Activated CD4-positive, alpha-beta T cell treated with anti-CD3 and anti-CD28 coated beads, Interleukin-2, amount 50 U/mL, for 1 hour (primary cell): Measurements from ENCODE around the gene PALLD.

Source experiments
- DNase-seq: peaks from one replicate; pipeline ENCODE4 v3.0.0-alpha.2; 2020

Gene PALLD

DNA sequence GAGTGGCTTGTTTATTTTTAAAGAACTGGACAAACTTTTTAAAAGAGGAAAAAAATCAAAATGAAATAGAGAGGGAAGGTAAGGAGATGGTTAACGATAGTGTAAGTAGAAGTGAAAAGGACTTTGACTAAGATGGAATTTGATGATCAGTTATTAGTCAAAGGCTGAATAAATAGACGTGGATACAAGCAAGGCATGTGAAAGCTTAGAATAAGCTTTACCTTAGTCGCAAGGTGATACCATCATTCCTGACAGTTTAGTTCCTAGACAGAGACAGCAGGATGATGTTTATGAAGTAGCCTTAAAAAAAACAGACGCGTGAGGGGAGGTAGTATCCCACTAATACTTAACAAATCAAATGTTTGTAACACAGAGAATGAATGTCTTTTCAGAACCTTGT, 97.3 kb downstream of the PALLD start:
- no peak for DNase-seq

DNA sequence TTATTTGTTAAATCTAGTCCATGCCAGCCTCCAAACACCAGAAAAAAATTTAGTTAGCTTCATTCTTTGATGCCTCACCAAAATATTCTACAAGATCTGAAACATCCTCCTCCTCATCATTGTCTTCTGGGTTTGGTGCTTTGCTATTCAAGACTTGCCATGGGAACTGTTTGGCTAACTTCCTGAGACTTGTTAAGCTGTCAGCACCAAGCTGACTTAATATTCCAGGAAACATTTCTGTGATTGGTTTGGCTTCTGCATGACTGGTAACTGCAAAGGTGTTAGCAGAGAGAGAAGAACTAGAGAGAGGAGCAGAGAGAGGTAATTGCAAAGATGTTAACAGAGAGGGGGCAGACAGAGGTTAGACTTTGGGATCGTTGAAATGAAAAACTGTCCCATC, 101.3 kb downstream of the PALLD start:
- no peak for DNase-seq

DNA sequence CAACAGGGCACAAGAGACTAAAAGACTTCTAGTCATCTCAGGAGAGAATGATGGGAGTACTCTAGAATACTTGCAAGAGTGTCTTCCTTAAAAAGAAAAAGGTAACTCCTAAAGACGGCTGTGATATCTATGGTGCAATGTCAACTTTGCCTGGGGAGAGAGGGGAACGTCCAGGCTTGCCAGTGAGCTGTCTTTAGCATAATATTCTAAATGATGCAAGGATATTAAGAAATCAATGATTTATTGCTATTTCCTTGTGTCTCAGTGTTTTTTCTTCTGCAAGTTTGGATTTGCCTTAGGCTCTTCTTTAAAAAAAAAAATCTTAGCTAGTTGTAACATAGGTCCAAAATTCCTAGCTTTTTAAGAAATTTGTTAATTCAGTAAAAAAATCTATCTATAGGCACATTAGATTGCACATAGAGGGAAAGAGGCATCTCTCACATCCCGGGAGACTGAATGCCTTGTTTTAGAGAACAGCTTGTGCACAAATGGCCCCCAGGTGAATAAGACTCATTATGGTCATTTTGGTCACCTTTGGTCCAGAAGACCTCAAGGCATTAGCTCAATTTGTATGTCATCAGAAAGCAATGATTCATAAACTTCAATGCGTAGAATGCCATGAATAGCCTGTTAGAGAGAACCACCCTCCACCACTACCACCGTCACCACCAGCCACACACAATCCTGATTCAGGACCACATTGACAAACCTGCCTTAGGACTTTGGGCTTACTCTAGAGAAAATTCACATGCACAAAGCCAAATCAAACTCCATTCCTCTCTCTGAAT, 104.1 kb downstream of the PALLD start:
- no peak for DNase-seq

DNA sequence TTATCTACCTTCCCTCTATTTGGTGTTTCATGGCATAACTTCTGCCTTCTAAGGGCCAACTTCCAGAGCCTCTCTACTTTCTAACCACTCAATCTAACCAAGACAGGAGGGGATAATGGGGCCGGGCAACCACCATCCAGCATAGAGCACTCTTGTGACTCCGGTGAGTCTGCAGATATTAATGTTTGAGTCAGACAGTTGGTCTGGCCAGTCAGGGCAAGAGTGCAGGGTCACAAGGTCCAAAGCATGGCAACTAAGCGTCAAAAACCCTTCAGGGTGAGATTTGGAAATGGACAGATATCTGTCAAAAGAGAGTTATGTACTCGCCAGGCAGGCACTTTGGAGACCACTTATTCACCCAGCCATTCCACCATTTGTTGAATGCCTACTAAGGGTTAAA, 105.0 kb downstream of the PALLD start:
- no peak for DNase-seq

DNA sequence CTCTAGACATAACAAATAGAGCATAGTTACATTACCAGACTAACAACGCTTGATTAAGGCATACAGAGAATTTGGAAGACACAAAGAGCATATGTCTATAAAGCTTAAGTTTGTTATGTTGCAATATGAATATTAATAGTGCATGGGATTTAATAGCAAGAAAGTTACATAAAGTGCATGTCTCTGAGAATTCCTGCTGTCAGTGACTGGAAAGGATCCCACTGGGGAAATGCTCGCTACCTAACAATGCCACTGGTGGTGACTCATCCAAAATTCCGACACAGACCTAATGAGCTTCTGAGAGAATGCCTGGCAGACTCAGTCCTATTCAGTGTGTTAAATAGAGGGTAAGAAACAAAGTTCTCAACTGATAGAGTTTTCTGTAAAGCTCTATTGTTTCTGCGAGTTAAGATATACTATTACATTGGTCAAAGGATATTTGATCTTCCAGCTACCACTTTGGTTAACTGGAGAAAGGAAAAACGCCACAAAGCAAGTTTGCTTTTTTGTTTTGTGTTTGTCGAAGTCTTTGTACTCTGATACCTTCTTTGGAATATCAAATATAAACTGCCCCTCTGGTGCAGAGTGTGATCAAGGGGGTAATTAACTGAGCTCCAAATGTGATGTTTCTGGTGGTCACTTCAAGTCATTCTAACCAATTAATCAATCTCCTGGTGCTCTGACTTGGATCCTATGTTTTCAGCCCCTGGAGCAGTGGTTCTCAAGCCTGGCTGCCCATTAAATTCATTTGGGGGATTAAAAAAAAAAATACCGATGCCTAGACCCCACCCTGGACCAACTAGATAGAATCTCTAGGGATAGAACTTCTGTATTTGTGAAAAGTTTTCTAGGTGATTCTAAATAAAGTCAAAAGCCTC, 107.9 kb downstream of the PALLD start:
- no peak for DNase-seq

DNA sequence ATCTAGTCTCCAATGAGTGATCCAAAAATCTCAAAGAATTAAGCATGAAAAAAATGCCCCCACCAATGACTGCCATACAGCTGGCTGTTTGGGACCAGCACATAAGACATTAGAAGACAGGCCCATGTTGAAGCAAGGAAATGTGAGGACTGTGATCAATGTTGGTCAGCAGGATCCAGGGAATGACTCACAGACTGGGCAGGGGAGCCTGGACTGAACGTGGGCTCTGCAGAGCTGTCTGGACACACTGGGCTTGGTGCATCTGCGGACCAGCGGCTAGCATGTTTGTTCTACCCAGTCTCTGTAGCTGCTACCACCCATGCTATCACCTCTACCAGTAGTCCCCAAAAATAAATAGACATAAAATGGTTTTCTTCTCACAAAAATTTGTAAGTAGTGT, 108.6 kb downstream of the PALLD start:
- DNase-seq = no peak

DNA sequence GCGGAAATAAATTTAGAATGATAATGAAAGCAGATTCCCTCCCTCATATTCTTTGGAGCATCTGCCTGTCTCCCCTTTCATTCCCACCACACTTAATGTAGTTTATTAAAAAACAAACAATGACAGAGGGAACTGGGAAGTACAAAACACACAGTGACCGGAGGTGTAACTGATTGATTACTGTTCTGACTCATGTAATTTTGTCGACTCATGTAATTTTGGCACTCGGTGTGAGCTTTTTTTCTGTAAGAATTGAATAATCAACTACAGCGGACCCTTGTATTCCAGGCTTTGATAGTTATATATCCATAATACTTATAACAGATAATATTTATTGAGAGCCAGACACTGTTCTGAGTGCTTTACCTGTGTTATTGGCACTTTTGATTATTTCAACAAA, 110.4 kb downstream of the PALLD start:
- no peak for DNase-seq

DNA sequence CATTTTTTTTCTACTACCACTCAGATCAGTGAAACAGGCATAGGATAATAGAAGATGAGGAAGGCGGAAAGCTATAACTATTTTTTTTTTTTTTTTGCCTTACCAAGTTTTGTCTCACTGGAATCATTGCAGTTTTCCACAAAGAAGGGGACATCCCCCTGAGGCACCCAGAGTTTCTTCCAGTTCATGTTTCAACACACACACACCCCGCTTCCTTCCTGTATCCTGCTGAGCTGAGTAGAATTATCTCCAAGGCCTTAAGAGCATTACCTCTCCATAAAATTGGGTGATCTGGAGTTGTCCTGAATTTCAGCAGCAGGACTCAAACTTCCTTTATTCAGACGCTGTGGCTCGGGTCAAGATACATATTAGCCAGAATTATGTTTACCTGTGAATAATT, 111.9 kb downstream of the PALLD start:
- no peak for DNase-seq

DNA sequence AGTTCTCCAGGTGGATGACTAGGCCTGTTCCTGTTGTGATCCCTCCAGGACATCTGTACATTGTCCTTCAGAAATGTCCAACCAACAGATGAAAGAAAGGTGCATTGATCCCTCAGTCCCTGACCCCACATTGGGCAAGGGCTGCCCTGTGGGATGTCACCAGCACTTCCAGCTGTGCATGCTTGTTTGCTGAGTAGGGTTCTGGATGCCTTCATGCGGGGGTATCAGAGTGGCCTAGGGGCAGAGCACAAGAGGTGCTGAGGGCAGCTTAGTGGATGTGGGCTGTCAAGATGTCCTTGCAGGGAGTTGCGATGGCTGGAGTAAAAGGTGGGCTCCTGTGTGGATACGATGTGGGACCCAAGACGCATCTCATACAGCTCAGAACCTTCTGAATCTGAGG, 112.5 kb downstream of the PALLD start:
- DNase-seq = no peak

DNA sequence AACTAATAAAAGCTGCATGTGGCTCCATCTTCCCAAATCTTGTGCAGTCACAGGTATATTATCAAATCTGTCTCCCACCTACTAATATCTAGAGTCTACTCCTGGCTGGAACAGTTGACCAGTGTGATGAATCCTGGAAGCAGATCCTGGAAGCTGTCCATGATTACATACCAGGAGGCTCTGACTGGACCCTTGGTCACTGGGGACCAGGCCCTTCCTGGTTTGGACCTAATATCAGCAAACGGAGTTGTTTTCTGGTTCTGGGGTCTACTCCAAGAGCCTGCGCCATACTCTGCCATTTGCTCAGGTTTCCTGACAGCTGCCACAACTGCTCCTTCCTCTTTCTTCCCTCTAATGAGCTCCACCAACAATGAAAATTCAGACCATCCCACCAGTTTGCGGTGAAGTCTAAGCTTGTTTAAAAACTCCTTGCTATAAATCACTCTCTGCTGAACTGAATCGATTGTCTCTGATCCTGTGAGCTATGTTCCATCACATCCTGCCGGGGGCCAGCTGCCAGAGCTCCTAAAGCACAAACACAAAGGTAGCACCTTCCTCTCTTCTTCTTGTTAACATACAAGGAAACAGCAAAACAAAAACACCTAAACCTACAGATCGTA, 114.2 kb downstream of the PALLD start:
- DNase-seq = no peak

DNA sequence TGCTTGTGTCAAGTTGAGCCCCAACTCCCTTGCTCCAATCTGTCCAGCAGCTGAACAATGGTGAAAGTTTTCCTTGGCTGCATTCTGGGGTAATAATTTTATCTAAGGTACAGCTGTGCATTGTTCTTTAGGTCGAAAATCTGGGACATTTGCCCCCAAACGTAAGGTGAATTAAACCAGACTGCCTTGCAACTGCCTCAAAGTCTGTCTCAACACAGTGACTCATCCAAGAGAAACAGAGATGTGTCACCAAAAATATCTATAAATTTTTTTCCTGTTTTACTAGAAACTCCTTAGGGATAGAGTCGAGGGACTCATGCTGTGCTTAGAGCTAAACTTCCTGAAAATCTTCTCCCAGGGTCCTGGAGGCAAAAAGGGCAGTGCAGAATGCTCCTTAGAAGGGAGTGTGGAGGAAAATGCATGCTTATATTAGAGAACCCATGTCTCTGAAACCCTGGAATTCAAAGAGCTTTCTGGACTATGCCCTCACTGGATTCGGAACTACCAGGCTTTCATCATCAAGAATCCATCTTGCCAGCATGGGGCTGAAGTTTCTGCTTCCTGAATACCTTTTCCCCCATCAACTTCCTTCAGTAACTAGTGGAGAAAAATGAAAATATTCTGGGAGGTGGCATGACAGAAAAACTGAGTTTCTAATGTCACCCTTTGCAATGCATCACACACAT, 115.7 kb downstream of the PALLD start:
- DNase-seq = no peak

DNA sequence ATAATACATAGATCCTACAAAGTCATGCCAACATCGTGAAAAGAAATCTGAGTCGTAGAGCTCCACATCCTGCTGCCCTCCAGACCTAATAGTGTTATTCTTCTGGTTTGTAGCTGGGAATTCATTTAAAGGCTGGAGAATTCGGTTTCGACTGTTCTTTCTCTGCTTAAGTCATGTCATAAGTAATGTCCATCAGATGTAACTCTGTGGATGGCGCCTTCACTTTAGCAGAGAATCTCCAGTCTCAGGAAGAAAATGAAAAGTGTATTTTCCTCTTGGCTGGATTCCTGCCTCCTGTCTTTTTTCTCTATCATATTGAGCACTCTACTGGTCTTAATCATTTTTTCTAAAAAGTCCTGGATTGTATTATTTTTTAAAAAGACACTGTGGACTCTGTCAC, 117.0 kb downstream of the PALLD start:
- DNase-seq = no peak

DNA sequence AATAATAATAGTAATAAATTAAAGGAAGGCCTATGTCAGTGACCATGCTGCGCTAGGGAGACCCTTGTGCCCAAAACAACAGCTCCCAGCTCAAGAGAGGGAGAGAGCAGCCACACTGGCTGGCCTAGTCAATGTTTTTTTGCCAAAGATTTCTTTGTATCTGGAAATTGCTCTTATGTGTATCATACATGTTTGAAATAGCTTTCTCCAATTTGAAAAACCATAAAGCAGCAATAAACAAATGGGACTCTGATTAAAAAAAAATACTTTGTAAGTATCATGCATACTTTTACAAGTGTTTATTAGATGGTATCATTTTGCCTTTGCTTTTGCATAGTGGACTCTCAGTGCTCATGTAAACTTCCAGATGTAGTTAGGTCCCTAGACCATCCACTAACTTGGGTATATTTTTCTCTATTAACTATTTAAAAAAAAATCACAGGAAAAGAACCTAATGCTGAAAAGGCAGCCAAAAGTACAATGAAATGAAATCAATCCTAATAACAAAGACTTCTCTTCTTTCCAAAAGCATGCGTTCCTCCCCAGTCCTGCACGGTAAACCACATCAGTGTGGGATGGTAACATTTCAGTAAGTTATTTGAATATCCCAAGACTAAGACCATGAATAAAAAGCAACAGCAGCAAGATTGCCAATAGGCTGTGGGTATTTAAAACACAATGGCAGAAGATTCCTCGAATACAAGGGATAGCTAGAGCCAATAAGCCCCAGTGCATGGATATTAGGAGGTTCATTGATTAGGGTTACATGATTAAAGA, 117.6 kb downstream of the PALLD start:
- no peak for DNase-seq

DNA sequence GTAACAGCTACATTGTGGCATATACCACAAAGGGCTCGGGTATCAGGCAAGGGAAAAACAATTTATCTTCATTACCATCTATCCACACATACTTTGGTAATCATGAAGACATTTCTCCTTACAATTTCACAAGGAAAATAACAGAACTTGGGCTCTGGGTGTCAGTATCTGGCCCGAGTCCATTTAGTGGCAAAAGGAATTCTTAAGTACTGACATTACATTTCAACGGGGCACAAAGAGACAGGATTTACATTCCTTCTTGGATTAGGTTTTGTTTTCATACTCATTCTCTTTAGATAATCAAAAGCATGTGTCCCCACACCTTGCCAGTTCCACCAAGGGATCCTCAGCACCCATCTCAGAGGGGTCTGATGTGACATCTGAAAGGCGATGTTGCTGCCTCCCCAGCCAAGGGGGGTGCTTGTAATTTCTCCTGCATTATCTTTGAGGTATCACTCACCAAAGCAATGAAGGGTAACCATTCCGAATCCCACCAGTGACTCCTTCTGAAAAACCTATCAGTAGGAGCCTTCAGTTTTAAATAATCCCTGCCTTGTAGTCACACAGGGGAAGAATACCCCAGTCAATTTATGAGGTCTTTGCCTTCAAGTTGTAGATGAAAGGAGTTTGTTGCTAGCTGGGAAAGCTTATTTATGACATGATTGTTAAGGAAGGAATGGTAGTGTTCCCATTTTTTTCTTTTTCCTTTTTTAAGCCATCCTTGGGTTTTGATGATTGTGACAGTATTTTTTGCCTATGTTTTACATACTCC, 118.6 kb downstream of the PALLD start:
- no peak for DNase-seq

DNA sequence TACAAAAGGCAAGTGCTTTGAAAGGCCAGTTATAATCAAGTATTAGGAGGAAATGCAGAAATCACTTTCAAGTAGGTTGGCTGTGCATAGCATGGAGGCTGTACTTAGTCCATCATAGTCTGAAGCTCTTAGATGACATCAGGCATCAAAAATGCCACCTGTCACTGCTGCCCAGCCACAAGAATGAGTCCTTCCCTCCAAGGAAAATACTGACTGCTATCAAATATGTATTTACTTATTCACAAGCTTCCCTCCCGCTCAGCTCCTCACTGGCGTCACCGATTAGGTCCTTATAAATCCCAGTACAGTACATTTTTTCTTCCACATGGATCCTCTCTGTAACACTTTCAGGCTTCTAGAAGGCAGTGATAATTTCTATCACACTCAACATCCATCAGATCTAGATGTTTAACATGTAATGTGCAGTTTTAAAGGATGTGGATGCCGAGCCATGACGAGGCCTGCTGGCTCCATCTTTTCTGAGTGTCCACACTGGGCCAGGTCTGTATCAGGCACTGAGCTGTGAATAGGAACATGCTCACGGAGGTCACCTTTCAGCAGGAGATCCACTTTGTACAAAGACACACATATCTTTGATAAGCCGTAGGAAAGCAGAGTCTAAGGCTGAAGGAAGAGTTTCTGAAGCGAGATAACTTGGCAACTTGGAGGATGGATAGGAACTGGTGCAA, 121.9 kb downstream of the PALLD start:
- DNase-seq = no peak

DNA sequence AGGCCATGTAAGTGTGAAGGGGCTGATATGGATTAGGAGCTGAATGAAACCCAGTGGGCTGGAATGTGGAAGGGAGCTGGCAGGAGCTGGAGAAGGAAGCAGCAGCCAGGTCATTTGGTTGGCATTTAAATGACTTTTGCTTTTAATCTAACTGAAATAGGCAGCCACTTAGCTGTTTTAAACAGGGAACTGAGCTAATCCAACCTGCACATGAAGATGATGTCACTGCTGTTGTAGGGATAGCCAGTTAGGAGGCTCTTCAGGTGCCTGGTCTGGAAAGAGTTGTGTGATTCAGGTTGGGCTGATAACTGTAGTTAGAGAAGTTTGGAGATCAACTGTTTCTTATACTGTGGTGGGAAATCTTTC, 122.4 kb downstream of the PALLD start:
- no peak for DNase-seq

DNA sequence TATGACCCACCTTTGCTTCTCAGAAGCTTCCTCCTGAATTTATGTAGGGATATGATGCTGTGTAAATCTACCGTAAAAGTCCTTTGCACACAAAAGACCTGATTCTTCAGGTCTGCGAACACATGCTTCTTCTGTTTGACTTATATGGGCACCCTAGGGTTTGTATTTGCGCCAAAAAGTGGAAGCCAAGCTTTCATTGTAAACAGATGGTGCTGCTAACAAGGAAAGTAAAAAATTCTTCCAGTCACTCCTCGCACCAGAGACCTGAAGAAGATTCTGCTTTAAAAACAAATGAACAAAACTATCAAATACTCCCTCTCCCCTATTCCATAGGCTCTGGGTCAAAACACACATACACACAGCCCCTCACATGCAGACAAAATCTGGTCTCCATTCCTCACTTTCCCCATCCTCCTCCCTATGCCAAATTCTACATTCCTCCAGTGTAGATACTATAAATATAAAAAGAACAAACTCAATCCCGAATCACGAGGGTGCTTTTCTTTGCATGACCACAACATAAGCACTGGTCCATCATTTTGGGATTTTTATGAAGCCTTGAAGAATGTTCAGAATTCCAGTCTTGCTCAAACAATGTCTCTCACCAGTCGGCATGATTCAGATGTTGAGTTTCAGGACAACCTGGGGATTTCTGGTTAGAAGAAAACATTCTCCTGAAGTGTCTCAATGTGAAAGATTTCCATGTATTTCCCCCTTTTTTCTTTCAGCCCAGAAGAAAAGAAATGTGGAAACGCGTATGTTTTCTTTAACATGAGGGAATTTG, 125.1 kb downstream of the PALLD start:
- no peak for DNase-seq

DNA sequence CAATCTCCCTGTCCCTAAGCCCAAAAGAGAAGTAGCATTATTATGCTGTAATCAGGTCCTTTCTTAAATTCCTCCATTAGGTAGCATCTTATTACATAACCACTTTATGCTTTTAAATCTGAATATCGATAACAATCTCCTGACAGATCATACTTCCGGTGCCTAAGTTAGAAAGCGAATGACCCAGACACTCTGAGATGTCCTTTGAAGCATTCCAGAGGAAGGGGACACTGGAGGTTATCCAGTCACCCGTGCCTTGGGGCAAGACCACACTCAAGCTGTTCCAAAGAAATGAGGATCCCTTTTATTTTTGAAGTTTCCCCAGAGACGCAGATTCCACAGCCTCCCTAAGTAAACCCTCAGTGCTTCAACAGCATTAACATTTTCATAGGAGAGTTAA, 125.7 kb downstream of the PALLD start:
- DNase-seq = no peak

DNA sequence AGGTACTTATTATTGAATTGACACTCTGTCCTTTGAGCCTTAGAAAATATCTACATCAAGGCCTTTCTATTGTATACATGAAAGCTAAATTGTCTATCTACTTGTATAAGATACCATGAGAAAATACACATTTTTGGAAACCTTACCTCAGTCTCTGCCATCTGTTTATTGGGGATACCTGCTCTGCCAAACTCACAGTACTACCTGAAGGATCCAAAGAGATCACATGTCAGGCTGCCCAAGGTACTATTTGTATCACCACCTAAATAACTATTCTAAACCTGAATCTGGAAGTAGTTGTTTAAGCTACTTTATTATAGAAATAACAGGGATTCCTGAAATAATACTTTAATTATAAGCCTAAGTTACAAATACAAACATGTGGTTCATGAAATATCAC, 126.2 kb downstream of the PALLD start:
- DNase-seq = no peak

DNA sequence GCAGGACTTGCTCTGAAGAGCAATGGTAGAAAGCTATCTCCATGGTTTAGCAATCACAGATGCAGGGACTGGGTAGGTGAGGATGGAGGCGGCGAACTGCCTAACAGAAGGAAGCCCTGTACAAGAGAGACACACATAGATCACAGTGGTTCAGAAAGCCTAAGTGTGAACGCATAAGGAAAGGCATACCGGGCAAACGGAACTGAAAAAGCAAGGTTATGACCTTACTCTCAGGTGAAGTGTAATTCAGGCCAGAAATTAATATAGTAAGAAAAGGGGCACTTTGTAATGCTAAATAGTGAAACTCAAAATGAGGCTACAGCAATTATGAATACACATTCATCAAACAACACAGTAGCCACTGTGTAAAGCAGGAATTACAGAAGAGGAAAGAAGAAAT, 126.6 kb downstream of the PALLD start:
- no peak for DNase-seq
